Breast epithelium (tissue), 3 donors: ENCODE data around the gene IGF2.

Experiments used
- CTCF ChIP-seq, 3 donors: fragments of 450-650 bp; IDR thresholded peaks; one replicate each; pipeline ENCODE4 v1.5.1; 2016 to 2017; ENCODE audit warnings: antibody characterized with exemption in 3 of 3, mild to moderate bottlenecking in 3 of 3, moderate library complexity in 3 of 3
- POLR2A ChIP-seq: fragments of 450-650 bp; IDR thresholded peaks from one replicate; pipeline ENCODE4 v1.6.1; 2016; ENCODE audit warnings: antibody characterized with exemption, mild to moderate bottlenecking, moderate library complexity
- POLR2AphosphoS5 ChIP-seq, 3 donors: sonication (generic); formaldehyde crosslinking; IDR thresholded peaks; one replicate each; pipeline ENCODE4 v1.6.1; 2017; ENCODE audit warnings: antibody characterized with exemption in 3 of 3

GRCh38 chr11:2136209-2136951, 2.8 kb downstream of the IGF2 start:
- TF ChIP-seq CTCF (IDR thresholded peaks at IDR 0.05) = no peak
- no peak for TF ChIP-seq POLR2A
- TF ChIP-seq POLR2AphosphoS5 (IDR thresholded peaks at IDR 0.05) = no peak
